Effector memory CD8-positive, alpha-beta T cell (primary cell): ENCODE measurements around the gene SLC66A2.

Experiments used
- ATAC-seq: fragments of 150-1000 bp; cut with Tn5 transposase; replicated peaks from 2 replicates; pipeline ENCODE4 v1.10.0; 2021; ENCODE audit warnings: mild to moderate bottlenecking, moderate library complexity
- DNase-seq, 3 experiments: peaks; one replicate each; pipeline ENCODE4 v3.0.0; 2021
- H3K27ac Mint-ChIP-seq, 2 donors: one replicate each; pipeline ENCODE4 v1.8.0; 2022; ENCODE audit warnings: mild to moderate bottlenecking in 2 of 2, mixed read lengths in 2 of 2, moderate library complexity in 2 of 2
- H3K27me3 Mint-ChIP-seq, 2 donors: one replicate each; pipeline ENCODE4 v1.8.0; 2022; ENCODE audit warnings: mixed read lengths in 2 of 2
- H3K36me3 Mint-ChIP-seq: one replicate; pipeline ENCODE4 v1.8.0; 2022; ENCODE audit warnings: mild to moderate bottlenecking, moderate library complexity, mixed read lengths; ENCODE audit not compliant: insufficient read depth
- H3K4me1 Mint-ChIP-seq, 2 donors: one replicate each; pipeline ENCODE4 v1.8.0; 2022; ENCODE audit warnings: low read depth in 2 of 2, mixed read lengths in 2 of 2
- H3K4me3 Mint-ChIP-seq, 2 donors: one replicate each; pipeline ENCODE4 v1.8.0; 2022; ENCODE audit warnings: mild to moderate bottlenecking in 2 of 2, mixed read lengths in 2 of 2, moderate library complexity in 2 of 2
- H3K9me3 Mint-ChIP-seq, 2 donors: one replicate each; pipeline ENCODE4 v1.8.0; 2022; ENCODE audit warnings: mixed read lengths in 2 of 2

Gene SLC66A2

GRCh38 chr18:79874553-79875530 is 76.6 kb downstream of the SLC66A2 start:
- H3K4me3 Mint-ChIP-seq = no peak overlapping the region
- H3K27me3 Mint-ChIP-seq = no peaks in the 10 kb centered on the region
- H3K4me1 Mint-ChIP-seq = no peaks in the 10 kb centered on the region
- DNase-seq (no peak), ATAC-seq (no peak)
- H3K27ac Mint-ChIP-seq = no peak overlapping the region
- H3K9me3 Mint-ChIP-seq = no peaks in the 10 kb centered on the region
- H3K36me3 Mint-ChIP-seq = no peaks in the 10 kb centered on the region

DNA sequence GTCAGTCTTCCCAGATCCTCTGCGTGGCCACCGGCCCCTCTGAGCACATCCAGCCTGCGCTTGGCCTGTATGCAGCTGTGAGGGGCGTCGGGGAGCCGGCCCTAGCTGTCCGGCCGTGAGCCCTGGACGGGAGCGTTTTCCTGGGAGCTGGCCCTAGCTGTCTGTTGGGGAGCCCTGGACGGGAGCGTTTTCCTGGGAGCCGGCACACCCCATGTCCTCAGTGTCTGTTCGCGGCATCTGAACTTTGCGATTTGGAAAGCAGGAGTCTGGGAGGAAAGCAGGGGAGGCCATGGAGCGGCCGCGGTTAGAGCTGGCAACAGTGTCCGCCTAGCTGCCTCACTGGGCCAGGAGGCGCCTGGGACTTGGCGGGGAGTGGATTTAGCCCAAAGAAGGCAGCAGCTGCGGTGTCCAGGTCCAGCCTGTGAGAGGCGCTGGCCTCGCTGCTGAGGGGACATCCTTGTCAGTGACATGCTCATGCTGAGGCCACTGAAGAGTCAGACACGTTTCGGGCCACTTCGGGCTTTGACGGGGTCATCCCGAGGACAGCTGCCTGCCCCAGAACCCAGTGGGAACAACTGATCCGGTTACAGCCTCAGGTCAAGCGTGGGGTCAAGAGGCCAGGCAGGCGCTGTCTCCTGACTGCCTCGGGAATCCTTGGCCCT is 77.9 kb downstream of the SLC66A2 start:
- Mint-ChIP-seq H3K27ac (no peak overlapping the region), H3K36me3 (no peaks in the 10 kb centered on the region), H3K27me3 (no peaks in the 10 kb centered on the region), H3K4me1 (no peaks in the 10 kb centered on the region), H3K4me3 (no peak overlapping the region), H3K9me3 (no peaks in the 10 kb centered on the region)
- DNase-seq = no peak
- ATAC-seq = no peak

- H3K27me3 Mint-ChIP-seq = no peaks in the 10 kb centered on the region
- DNase-seq (no peak), ATAC-seq (no peak)
- no peaks in the 10 kb centered on the region for H3K36me3 Mint-ChIP-seq
- no peaks in the 10 kb centered on the region for H3K4me1 Mint-ChIP-seq
- no peaks in the 10 kb centered on the region for H3K9me3 Mint-ChIP-seq
- no peak overlapping the region for H3K4me3 Mint-ChIP-seq
- no peak overlapping the region for H3K27ac Mint-ChIP-seq
These were observed 78.7 kb downstream of the SLC66A2 start for GRCh38 chr18:79872527-79873444.

DNA sequence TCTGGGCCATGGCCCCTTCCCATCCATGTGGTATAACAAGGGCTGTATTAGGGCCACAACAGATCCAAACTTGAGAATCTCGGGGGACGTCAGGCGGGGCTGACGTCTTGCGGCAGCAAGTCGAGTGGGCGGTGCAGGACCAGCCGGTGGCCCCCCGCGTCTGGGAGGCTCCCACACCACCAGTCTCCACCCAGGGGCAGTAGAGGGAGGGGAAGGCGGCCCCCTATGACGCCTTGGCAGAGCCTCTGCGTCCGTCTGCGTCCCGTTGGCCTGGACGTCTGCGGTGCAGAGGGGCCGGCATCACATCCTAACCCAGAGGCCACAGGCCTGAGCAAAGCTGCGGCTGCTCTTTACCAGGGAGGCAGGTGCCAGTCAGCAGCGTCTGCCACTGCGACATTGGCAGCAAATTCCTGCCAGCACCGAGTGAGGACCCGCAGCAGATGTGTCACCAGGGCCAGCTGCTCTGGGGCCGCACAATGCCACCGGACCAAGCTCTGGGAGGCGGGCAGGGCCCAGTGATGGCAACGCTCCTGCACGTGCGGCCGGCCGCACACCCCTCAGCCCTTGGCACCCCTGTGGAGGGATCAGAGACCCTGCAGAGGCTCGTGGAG is 79.9 kb downstream of the SLC66A2 start:
- no peaks in the 10 kb centered on the region for H3K9me3 Mint-ChIP-seq
- ATAC-seq (no peak), DNase-seq (no peak)

GRCh38 chr18:79871026-79871390 is 80.4 kb downstream of the SLC66A2 start:
- H3K36me3 Mint-ChIP-seq = no peaks in the 10 kb centered on the region
- H3K4me3 Mint-ChIP-seq = no peak overlapping the region
- ATAC-seq (no peak), DNase-seq (no peak)
- H3K4me1 Mint-ChIP-seq = no peaks in the 10 kb centered on the region
- H3K27ac Mint-ChIP-seq = no peak overlapping the region
- no peaks in the 10 kb centered on the region for H3K9me3 Mint-ChIP-seq
- H3K27me3 Mint-ChIP-seq = no peaks in the 10 kb centered on the region

More for the DNA sequence above, 79.9 kb downstream of the SLC66A2 start:
- no peaks in the 10 kb centered on the region for H3K4me1 Mint-ChIP-seq
- no peak overlapping the region for H3K4me3 Mint-ChIP-seq
- no peaks in the 10 kb centered on the region for H3K27me3 Mint-ChIP-seq
- no peaks in the 10 kb centered on the region for H3K36me3 Mint-ChIP-seq
- no peak overlapping the region for H3K27ac Mint-ChIP-seq

DNA sequence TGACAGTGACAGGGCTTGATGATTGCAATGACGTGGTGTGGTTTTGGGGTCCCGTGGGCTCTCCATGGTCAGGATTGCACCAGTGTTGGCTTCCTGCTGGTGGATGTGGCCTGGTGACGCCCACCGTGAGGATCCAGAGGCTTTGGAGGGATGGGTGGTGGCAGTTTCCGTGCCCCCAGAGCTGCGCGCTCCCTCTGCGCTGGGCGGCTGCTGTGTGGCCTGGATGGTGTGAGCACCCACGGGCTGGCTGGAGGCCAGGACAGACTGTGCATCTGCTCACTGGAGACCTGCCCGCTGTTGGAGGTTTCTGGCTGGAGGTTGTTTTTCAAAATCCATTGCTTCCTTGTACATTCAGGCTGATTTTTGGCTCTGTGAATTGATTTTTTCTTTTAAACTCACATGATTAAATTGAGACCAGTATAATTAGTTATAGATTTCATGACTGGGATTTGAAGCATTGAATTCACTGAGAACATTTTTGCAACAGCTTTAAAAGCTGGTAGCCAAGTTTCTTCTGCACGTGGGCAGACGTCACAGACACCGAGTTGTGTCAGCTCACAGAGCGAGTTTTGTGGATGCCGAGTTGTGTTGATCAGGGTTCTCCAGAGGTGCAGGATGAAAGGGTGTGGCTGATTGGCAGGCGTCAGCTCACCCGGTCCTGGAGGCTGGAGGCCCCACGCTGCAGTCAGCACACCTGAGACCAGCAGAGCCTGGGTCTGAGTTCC is 81.0 kb downstream of the SLC66A2 start:
- no peak overlapping the region for H3K27ac Mint-ChIP-seq
- no peak overlapping the region for H3K4me3 Mint-ChIP-seq
- H3K36me3 Mint-ChIP-seq = no peaks in the 10 kb centered on the region
- H3K27me3 Mint-ChIP-seq = no peaks in the 10 kb centered on the region
- ATAC-seq (no peak), DNase-seq (no peak)
- no peaks in the 10 kb centered on the region for H3K4me1 Mint-ChIP-seq
- no peaks in the 10 kb centered on the region for H3K9me3 Mint-ChIP-seq

GRCh38 chr18:79869591-79870300 is 81.7 kb downstream of the SLC66A2 start:
- DNase-seq (no peak), ATAC-seq (no peak)
- Mint-ChIP-seq H3K4me3 (no peak overlapping the region), H3K27me3 (no peaks in the 10 kb centered on the region), H3K36me3 (no peaks in the 10 kb centered on the region), H3K9me3 (no peaks in the 10 kb centered on the region), H3K27ac (no peak overlapping the region), H3K4me1 (no peaks in the 10 kb centered on the region)

GRCh38 chr18:79868811-79869541 is 82.5 kb downstream of the SLC66A2 start:
- DNase-seq (no peak), ATAC-seq (no peak)
- H3K9me3 Mint-ChIP-seq = no peaks in the 10 kb centered on the region
- no peaks in the 10 kb centered on the region for H3K27me3 Mint-ChIP-seq
- no peaks in the 10 kb centered on the region for H3K36me3 Mint-ChIP-seq
- H3K4me3 Mint-ChIP-seq = no peak overlapping the region
- H3K4me1 Mint-ChIP-seq = no peaks in the 10 kb centered on the region
- H3K27ac Mint-ChIP-seq = no peak overlapping the region

- no peaks in the 10 kb centered on the region for H3K27me3 Mint-ChIP-seq
- ATAC-seq = no peak
- no peak overlapping the region for H3K4me3 Mint-ChIP-seq
- no peak for DNase-seq
- no peaks in the 10 kb centered on the region for H3K4me1 Mint-ChIP-seq
- no peaks in the 10 kb centered on the region for H3K9me3 Mint-ChIP-seq
- H3K27ac Mint-ChIP-seq = no peak overlapping the region
- no peaks in the 10 kb centered on the region for H3K36me3 Mint-ChIP-seq
These were observed 83.2 kb downstream of the SLC66A2 start for GRCh38 chr18:79868168-79868784.

GRCh38 chr18:79867666-79868065 is 83.8 kb downstream of the SLC66A2 start:
- no peak for ATAC-seq

GRCh38 chr18:79866889-79867574 is 84.4 kb downstream of the SLC66A2 start:
- H3K36me3 Mint-ChIP-seq = no peaks in the 10 kb centered on the region
- DNase-seq = no peak
- H3K9me3 Mint-ChIP-seq = peaks cover 0 to under 1% of the 10 kb centered on the region in 2 donors
- H3K4me3 Mint-ChIP-seq = no peak overlapping the region
- no peak overlapping the region for H3K27ac Mint-ChIP-seq
- no peaks in the 10 kb centered on the region for H3K4me1 Mint-ChIP-seq
- no peak for ATAC-seq
- no peaks in the 10 kb centered on the region for H3K27me3 Mint-ChIP-seq

More at GRCh38 chr18:79867666-79868065, 83.8 kb downstream of the SLC66A2 start:
- no peaks in the 10 kb centered on the region for H3K9me3 Mint-ChIP-seq
- no peak for DNase-seq
- H3K27me3 Mint-ChIP-seq = no peaks in the 10 kb centered on the region
- no peak overlapping the region for H3K4me3 Mint-ChIP-seq
- no peaks in the 10 kb centered on the region for H3K4me1 Mint-ChIP-seq
- H3K27ac Mint-ChIP-seq = no peak overlapping the region
- no peaks in the 10 kb centered on the region for H3K36me3 Mint-ChIP-seq
